ENCODE data around the gene MASTL.
"Not testable (repeated sequence)": the region's sequence is repeated elsewhere in the genome, so short reads cannot be mapped to it uniquely, and the experiment has no call there.

DNA sequence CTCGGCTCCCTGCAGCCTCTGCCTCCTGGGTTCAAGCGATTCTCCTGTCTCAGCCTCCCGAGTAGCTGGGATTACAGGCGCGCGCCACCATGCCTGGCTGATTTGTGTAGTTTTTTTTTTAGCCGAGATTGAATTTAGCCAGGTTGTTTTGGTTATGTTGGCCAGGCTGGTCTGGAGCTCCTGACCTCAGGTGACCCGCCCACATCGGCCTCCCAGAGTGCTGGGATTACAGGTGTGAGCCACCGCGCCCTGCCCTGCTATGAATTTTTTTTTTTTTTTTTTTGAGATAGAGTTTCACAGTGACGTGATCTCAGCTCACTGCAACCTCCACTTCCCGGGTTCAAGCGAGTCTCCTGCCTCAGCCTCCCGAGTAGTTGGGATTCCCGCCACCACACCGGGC is 1.4 kb downstream of the MASTL start:
- TF ChIP-seq, protein P1, sequence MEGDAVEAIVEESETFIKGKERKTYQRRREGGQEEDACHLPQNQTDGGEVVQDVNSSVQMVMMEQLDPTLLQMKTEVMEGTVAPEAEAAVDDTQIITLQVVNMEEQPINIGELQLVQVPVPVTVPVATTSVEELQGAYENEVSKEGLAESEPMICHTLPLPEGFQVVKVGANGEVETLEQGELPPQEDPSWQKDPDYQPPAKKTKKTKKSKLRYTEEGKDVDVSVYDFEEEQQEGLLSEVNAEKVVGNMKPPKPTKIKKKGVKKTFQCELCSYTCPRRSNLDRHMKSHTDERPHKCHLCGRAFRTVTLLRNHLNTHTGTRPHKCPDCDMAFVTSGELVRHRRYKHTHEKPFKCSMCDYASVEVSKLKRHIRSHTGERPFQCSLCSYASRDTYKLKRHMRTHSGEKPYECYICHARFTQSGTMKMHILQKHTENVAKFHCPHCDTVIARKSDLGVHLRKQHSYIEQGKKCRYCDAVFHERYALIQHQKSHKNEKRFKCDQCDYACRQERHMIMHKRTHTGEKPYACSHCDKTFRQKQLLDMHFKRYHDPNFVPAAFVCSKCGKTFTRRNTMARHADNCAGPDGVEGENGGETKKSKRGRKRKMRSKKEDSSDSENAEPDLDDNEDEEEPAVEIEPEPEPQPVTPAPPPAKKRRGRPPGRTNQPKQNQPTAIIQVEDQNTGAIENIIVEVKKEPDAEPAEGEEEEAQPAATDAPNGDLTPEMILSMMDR (conservative IDR thresholded peaks at IDR 0.05 in 1 of 2, IDR thresholded peaks at IDR 0.05 in 1 of 2; ENCODE audit: low read depth in 1 of 2, low read length in 2 of 2) = not testable (repeated sequence)
- not testable (repeated sequence) for TF ChIP-seq EZH2 (IDR thresholded peaks at IDR 0.05; ENCODE audit: low read length, missing control alignments)

Measured in fibroblast of lung (primary cell).